ENCODE measurements around the gene ATAD2B. TPM values are rescaled to one million over a fixed set of nuclear protein-coding genes. Genes with fewer than 3 reads are reported as not detected.

Gene ATAD2B
- total and polyA plus RNA-seq, 4 donors, result 2.3 to 16.2 (median 11.5) TPM

GRCh38 chr2:23838996-23839395, 87.9 kb downstream of the ATAD2B start:
- Histone ChIP-seq H3K4me3 (ENCODE audit: low read depth in 1 of 3, low read length in 3 of 3) (no peak overlapping the region), H3K36me3 (ENCODE audit: control insufficient read depth in 4 of 4, insufficient read depth in 3 of 4, low read depth in 1 of 4, low read length in 3 of 4) (peaks cover 0 to 4% (median 0%) of the 10 kb centered on the region in 4 donors), H3K27ac (ENCODE audit: low read depth in 1 of 2, low read length in 2 of 2) (no peak overlapping the region), H3K9ac (ENCODE audit: low read depth in 1 of 2, low read length in 2 of 2) (no peak overlapping the region), H3K4me1 (ENCODE audit: control insufficient read depth in 4 of 4, insufficient read depth in 4 of 4, low read length in 3 of 4) (peaks cover 0 to 11% (median 8%) of the 10 kb centered on the region in 4 donors), H3K27me3 (ENCODE audit: control insufficient read depth in 4 of 4, insufficient read depth in 4 of 4, low read length in 3 of 4) (no peaks in the 10 kb centered on the region), H3K9me3 (ENCODE audit: control insufficient read depth in 4 of 4, low read length in 3 of 4) (no peaks in the 10 kb centered on the region)
- no peak for DNase-seq (ENCODE audit: low spot score)
- TF ChIP-seq, protein P1, sequence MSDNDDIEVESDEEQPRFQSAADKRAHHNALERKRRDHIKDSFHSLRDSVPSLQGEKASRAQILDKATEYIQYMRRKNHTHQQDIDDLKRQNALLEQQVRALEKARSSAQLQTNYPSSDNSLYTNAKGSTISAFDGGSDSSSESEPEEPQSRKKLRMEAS (IDR thresholded peaks at IDR 0.05), result no peak
- TF ChIP-seq CTCF (IDR thresholded peaks at IDR 0.05; ENCODE audit: low read depth, low read length, missing input control) (no peak), YY1 (IDR thresholded peaks at IDR 0.05) (no peak), FOXA2 (IDR thresholded peaks at IDR 0.05) (no peak), NR2F2 (IDR thresholded peaks at IDR 0.05) (no peak)
- 97% methylated on average over 1 of the region's 1 CpG for WGBS

- Histone ChIP-seq H3K9me3 (ENCODE audit: control insufficient read depth in 4 of 4, low read length in 3 of 4) (no peaks in the 10 kb centered on the region), H3K4me3 (ENCODE audit: low read depth in 1 of 3, low read length in 3 of 3) (no peak overlapping the region), H3K4me1 (ENCODE audit: control insufficient read depth in 4 of 4, insufficient read depth in 4 of 4, low read length in 3 of 4) (peaks cover 0 to 11% (median 8%) of the 10 kb centered on the region in 4 donors), H3K27ac (ENCODE audit: low read depth in 1 of 2, low read length in 2 of 2) (no peak overlapping the region), H3K27me3 (ENCODE audit: control insufficient read depth in 4 of 4, insufficient read depth in 4 of 4, low read length in 3 of 4) (no peaks in the 10 kb centered on the region), H3K36me3 (ENCODE audit: control insufficient read depth in 4 of 4, insufficient read depth in 3 of 4, low read depth in 1 of 4, low read length in 3 of 4) (peaks cover 0 to 4% (median 0%) of the 10 kb centered on the region in 4 donors), H3K9ac (ENCODE audit: low read depth in 1 of 2, low read length in 2 of 2) (no peak overlapping the region)
- TF ChIP-seq ATF3 (IDR thresholded peaks at IDR 0.05), result no peak
- TF ChIP-seq YY1 (IDR thresholded peaks at IDR 0.05), result no peak
- no peak for TF ChIP-seq SP1 (IDR thresholded peaks at IDR 0.05)
- no peak for TF ChIP-seq GABPA (IDR thresholded peaks at IDR 0.05 in 1 of 2, conservative IDR thresholded peaks at IDR 0.05 in 1 of 2)
- no peak for TF ChIP-seq TAF1 (conservative IDR thresholded peaks at IDR 0.05)
- TF ChIP-seq REST (IDR thresholded peaks at IDR 0.05), result no peak
- no peak for TF ChIP-seq RXRA (IDR thresholded peaks at IDR 0.05)
- TF ChIP-seq RAD21 (IDR thresholded peaks at IDR 0.05), result no peak
- TF ChIP-seq NR2F2 (IDR thresholded peaks at IDR 0.05), result no peak
- TF ChIP-seq HNF4G (IDR thresholded peaks at IDR 0.05), result no peak
- no peak for TF ChIP-seq FOXA1 (IDR thresholded peaks at IDR 0.05)
- TF ChIP-seq, protein P1 (IDR thresholded peaks at IDR 0.05), result no peak
- no peak for TF ChIP-seq CTCF (IDR thresholded peaks at IDR 0.05; ENCODE audit: low read depth, low read length, missing input control)
- TF ChIP-seq, protein P2, sequence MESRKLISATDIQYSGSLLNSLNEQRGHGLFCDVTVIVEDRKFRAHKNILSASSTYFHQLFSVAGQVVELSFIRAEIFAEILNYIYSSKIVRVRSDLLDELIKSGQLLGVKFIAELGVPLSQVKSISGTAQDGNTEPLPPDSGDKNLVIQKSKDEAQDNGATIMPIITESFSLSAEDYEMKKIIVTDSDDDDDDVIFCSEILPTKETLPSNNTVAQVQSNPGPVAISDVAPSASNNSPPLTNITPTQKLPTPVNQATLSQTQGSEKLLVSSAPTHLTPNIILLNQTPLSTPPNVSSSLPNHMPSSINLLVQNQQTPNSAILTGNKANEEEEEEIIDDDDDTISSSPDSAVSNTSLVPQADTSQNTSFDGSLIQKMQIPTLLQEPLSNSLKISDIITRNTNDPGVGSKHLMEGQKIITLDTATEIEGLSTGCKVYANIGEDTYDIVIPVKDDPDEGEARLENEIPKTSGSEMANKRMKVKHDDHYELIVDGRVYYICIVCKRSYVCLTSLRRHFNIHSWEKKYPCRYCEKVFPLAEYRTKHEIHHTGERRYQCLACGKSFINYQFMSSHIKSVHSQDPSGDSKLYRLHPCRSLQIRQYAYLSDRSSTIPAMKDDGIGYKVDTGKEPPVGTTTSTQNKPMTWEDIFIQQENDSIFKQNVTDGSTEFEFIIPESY (IDR thresholded peaks at IDR 0.05), result no peak
- no peak for TF ChIP-seq EGR1 (IDR thresholded peaks at IDR 0.05; ENCODE audit: low read depth in 2 of 2)
- no peak for TF ChIP-seq HNF4A (conservative IDR thresholded peaks at IDR 0.05)
- TF ChIP-seq FOXA2 (IDR thresholded peaks at IDR 0.05), result no peak
- TF ChIP-seq JUND (IDR thresholded peaks at IDR 0.05), result no peak
- WGBS, result 96% methylated on average over 1 of the region's 1 CpG
- no peak for DNase-seq (ENCODE audit: low spot score)
Observed at GRCh38 chr2:23838581-23838980, 88.3 kb downstream of the ATAD2B start.
